Measurements from ENCODE around the gene PARP4.

GRCh38 chr13:24443366-24443765 lies 69.2 kb downstream of the PARP4 start:
- TF ChIP-seq CTCF (IDR thresholded peaks at IDR 0.05) (no peak), POLR2A (IDR thresholded peaks at IDR 0.05) (no peak)
